GM19324 (cell line): ENCODE measurements around the gene LENG8.
"Not testable (repeated sequence)": the region's sequence is repeated elsewhere in the genome, so short reads cannot be mapped to it uniquely, and the experiment has no call there.

ENCODE experiments used
- ATAC-seq: cut with Tn5 transposase; IDR thresholded peaks from one replicate; pipeline ENCODE4 v1.9.1; 2021; ENCODE audit warnings: mild to moderate bottlenecking, moderate library complexity; ENCODE audit not compliant: unreplicated experiment, low FRiP score

The LENG8 gene

GRCh38 chr19:54436628-54437252 lies 12.3 kb upstream of the LENG8 start:
- no peak for ATAC-seq

- no peak for ATAC-seq
These were observed 9.7 kb upstream of the LENG8 start for GRCh38 chr19:54439174-54439851.

- no peak for ATAC-seq
These were observed 8.4 kb upstream of the LENG8 start for GRCh38 chr19:54440641-54441040.

GRCh38 chr19:54444737-54445136 lies 4.3 kb upstream of the LENG8 start:
- ATAC-seq = no peak

- not testable (repeated sequence) for ATAC-seq
These were observed 2.6 kb upstream of the LENG8 start for GRCh38 chr19:54446349-54446748.

GRCh38 chr19:54448040-54448773 lies 792 bp upstream of the LENG8 start:
- peak; percentile 13 for ATAC-seq

GRCh38 chr19:54449701-54450069 lies 686 bp downstream of the LENG8 start:
- no peak for ATAC-seq

- no peak for ATAC-seq
These were observed 2.4 kb downstream of the LENG8 start for GRCh38 chr19:54451331-54451871.

GRCh38 chr19:54451997-54452396 lies 3.0 kb downstream of the LENG8 start:
- ATAC-seq = no peak

GRCh38 chr19:54452626-54453025 lies 3.6 kb downstream of the LENG8 start:
- no peak for ATAC-seq

- no peak for ATAC-seq
These were observed 5.2 kb downstream of the LENG8 start for GRCh38 chr19:54453921-54454780.

GRCh38 chr19:54454781-54455675 lies 6.0 kb downstream of the LENG8 start:
- ATAC-seq = no peak

- ATAC-seq = no peak
These were observed 6.9 kb downstream of the LENG8 start for GRCh38 chr19:54455786-54456422.

- no peak for ATAC-seq
These were observed 7.7 kb downstream of the LENG8 start for GRCh38 chr19:54456423-54457373.

GRCh38 chr19:54457773-54458647 lies 9.0 kb downstream of the LENG8 start:
- no peak for ATAC-seq

- ATAC-seq = no peak
These were observed 9.8 kb downstream of the LENG8 start for GRCh38 chr19:54458648-54459281.
